HEK293T (cell line): ENCODE results near the gene CCDC102A.

Source experiments
- CTCF ChIA-PET: fragments of 350-600 bp; formaldehyde crosslinking; extraction: SDS; loops from one replicate; lab custom pipeline; 2021; ENCODE audit warnings: antibody characterized with exemption, inconsistent platforms; lab: Yijun Ruan, JAX
- POLR2A ChIA-PET: fragments of 350-600 bp; formaldehyde crosslinking; extraction: SDS; loops from one replicate; lab custom pipeline; 2020; ENCODE audit warnings: antibody characterized with exemption, inconsistent platforms; lab: Yijun Ruan, JAX
- DNase-seq: peaks from one replicate; pipeline ENCODE4 v3.0.0; 2012; ENCODE audit warnings: mixed read lengths; ENCODE audit errors: extremely low spot score
- ARNT ChIP-seq: fragments of 450-650 bp; IDR thresholded peaks from 2 replicates; pipeline ENCODE4 v1.6.1; 2017; ENCODE audit warnings: mild to moderate bottlenecking
- BHLHE40 ChIP-seq: fragments of 450-650 bp; IDR thresholded peaks from 2 replicates; pipeline ENCODE4 v1.6.1; 2016; ENCODE audit warnings: mild to moderate bottlenecking, moderate library complexity, borderline replicate concordance
- CTBP1 ChIP-seq: fragments of 450-650 bp; IDR thresholded peaks from 2 replicates; pipeline ENCODE4 v1.6.1; 2016; ENCODE audit warnings: borderline replicate concordance
- ELF4 ChIP-seq: fragments of 450-650 bp; IDR thresholded peaks from 2 replicates; pipeline ENCODE4 v1.6.1; 2017; ENCODE audit warnings: antibody characterized with exemption
- FOXA1 ChIP-seq: fragments of 450-650 bp; IDR thresholded peaks from 2 replicates; pipeline ENCODE4 v1.6.1; 2016; ENCODE audit warnings: mild to moderate bottlenecking
- FOXK2 ChIP-seq: fragments of 450-650 bp; IDR thresholded peaks from 2 replicates; pipeline ENCODE4 v1.6.1; 2016; ENCODE audit warnings: mild to moderate bottlenecking
- FOXM1 ChIP-seq: fragments of 450-650 bp; IDR thresholded peaks from 2 replicates; pipeline ENCODE4 v1.6.1; 2017; ENCODE audit warnings: mild to moderate bottlenecking, borderline replicate concordance
- HDGF ChIP-seq: fragments of 450-650 bp; IDR thresholded peaks from 2 replicates; pipeline ENCODE4 v1.6.1; 2017; ENCODE audit warnings: antibody characterized with exemption, borderline replicate concordance
- L3MBTL2 ChIP-seq: fragments of 450-650 bp; conservative IDR thresholded peaks from 2 replicates; pipeline ENCODE4 v1.6.1; 2016; ENCODE audit warnings: mild to moderate bottlenecking
- LEF1 ChIP-seq: fragments of 450-650 bp; IDR thresholded peaks from 2 replicates; pipeline ENCODE4 v1.6.1; 2017; ENCODE audit warnings: mild to moderate bottlenecking, borderline replicate concordance
- NFRKB ChIP-seq: fragments of 450-650 bp; IDR thresholded peaks from 2 replicates; pipeline ENCODE4 v1.6.1; 2016; ENCODE audit warnings: mild to moderate bottlenecking, moderate library complexity
- PKNOX1 ChIP-seq: fragments of 450-650 bp; IDR thresholded peaks from 2 replicates; pipeline ENCODE4 v1.6.1; 2016
- SP1 ChIP-seq: fragments of 450-650 bp; IDR thresholded peaks from 2 replicates; pipeline ENCODE4 v1.6.1; 2017
- SUZ12 ChIP-seq: fragments of 450-650 bp; IDR thresholded peaks from 2 replicates; pipeline ENCODE4 v1.6.1; 2016; ENCODE audit warnings: mild to moderate bottlenecking
- TARDBP ChIP-seq: fragments of 450-650 bp; IDR thresholded peaks from 2 replicates; pipeline ENCODE4 v1.6.1; 2016
- ZNF384 ChIP-seq: fragments of 450-650 bp; IDR thresholded peaks from 2 replicates; pipeline ENCODE4 v1.6.1; 2016

CCDC102A gene

GRCh38 chr16:57473176-57473840, 63.1 kb downstream of the CCDC102A start:
- TF ChIP-seq TARDBP (no peak), FOXM1 (no peak), FOXK2 (no peak), SP1 (no peak), SUZ12 (no peak), L3MBTL2 (no peak), BHLHE40 (no peak), PKNOX1 (no peak), ARNT (no peak), CTBP1 (no peak), ZNF384 (no peak)
- no peak for DNase-seq
- CTCF ChIA-PET: interaction anchor here (2.6 kb wide), 1 partner anchor 12 kb away, joined by 9 read pairs; the partner anchor contains the start of gene POLR2C
- POLR2A ChIA-PET: interaction anchor here (1.6 kb wide), 1 partner anchor 24 kb away, joined by 4 read pairs; no protein-coding TSS in a partner anchor

DNA sequence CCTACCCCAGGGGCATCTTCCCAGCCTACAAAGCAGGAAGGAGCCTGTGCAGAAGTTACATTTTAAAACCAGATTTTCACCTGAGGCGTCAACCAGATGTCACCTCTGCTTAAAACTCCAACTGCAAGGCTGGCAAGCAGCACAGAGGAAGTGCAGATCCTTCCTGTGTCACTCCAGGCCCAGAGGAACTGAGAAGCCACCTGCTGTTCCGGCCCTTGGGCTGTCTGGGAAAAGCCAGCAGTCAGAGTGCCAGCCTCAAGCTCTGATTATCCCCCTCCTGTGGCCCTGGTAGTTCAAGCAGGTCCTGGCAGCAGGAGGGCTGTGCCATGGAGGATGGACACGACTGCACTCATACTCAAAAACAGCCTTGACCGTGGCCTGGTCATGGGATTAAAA, 63.7 kb downstream of the CCDC102A start:
- no peak for DNase-seq

DNA sequence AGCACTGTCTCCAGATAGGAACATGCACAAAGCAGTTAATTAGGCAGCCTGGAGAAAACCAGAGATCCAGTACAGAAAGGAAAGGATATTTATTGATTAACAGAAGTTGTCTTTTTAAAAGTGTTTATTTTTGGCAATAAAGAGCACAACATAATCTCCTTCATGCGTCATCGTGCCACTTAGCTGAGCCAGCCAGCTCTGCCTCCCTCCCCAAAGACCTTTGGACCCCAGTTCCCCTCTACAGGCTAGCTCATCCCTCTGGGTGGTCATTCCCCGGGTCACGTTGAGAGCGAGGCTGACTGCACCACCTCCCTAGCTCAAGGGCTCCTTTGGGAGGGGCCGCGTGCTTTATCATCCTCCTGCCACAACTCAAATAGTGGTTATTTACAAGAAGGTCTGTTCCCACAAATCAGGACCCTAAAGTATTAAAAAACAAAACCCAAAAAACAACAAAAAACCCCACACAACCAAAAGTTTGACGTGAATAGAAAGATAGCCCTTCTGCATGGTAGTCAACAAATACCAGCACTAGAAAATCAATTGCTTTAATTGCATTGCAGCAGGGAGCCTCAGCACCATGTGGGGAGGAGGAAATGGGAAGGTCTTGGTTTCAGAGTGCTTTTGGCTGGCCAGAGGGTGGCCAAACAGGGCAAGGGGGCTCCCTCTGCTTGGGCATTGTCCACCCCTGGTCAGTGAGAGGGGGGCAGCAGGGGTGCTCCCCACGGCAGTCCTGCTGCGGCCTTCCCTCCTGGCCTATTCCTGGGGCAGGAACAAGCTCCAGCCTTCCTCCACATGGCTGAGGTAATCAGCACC, 64.3 kb downstream of the CCDC102A start:
- no peak for TF ChIP-seq SP1
- no peak for TF ChIP-seq BHLHE40
- no peak for TF ChIP-seq LEF1
- no peak for TF ChIP-seq TARDBP
- no peak for TF ChIP-seq ARNT
- no peak for TF ChIP-seq ZNF384
- no peak for TF ChIP-seq NFRKB
- no peak for TF ChIP-seq FOXM1
- no peak for TF ChIP-seq PKNOX1
- no peak for TF ChIP-seq CTBP1
- DNase-seq: no peak
- POLR2A ChIA-PET: interaction anchor here (1.7 to 2.0 kb wide), 2 partner anchors 9 to 25 kb away, joined by 5 to 7 read pairs; partner anchors contain the start of genes CIAPIN1, COQ9 and POLR2C
- CTCF ChIA-PET: interaction anchor here (1.1 kb wide), 1 partner anchor 48 kb away, joined by 4 read pairs; no protein-coding TSS in a partner anchor

More for the DNA sequence above, 63.7 kb downstream of the CCDC102A start:
- ChIA-PET POLR2A (interaction anchor here (1.6 to 2.0 kb wide), 3 partner anchors 10 to 26 kb away, joined by 4 to 7 read pairs (median 5); partner anchors contain the start of genes CIAPIN1, COQ9 and POLR2C), CTCF (interaction anchor here (1.1 to 2.6 kb wide), 2 partner anchors 11 to 47 kb away, joined by 4 to 9 read pairs; partner anchors contain the start of gene POLR2C)
- TF ChIP-seq L3MBTL2 (no peak), SUZ12 (no peak), ELF4 (no peak), ARNT (no peak), HDGF (no peak), TARDBP (no peak), FOXK2 (no peak), SP1 (no peak)

- DNase-seq: no peak
- CTCF ChIA-PET: interaction anchor here (1.1 kb wide), 1 partner anchor 49 kb away, joined by 4 read pairs; no protein-coding TSS in a partner anchor
- TF ChIP-seq LEF1 (no peak), FOXK2 (no peak), SUZ12 (no peak), BHLHE40 (no peak), CTBP1 (no peak), TARDBP (no peak), SP1 (no peak)
- POLR2A ChIA-PET: interaction anchor here (1.7 to 2.0 kb wide), 2 partner anchors 9 to 24 kb away, joined by 5 to 7 read pairs; partner anchors contain the start of genes CIAPIN1, COQ9 and POLR2C
Measured at GRCh38 chr16:57471209-57471608, 65.2 kb downstream of the CCDC102A start.

DNA sequence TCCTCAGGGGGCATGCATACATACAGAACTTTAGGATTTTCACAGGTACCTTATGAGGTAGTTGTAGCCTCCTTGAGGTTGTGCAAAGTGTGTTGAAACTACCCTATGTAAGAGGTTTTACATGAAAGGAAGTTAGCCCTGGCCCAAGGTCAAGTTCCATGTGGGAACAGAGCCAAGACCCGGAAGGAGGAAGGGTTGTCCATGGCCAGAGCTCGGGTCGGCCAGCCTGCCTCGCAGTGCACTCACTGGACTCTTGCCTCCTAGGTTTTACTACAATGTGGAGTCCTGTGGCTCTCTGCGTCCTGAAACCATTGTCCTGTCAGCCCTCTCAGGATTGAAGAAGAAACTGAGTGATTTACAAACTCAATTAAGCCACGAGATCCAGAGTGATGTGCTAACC, 65.7 kb downstream of the CCDC102A start:
- TF ChIP-seq ELF4: no peak
- no peak for TF ChIP-seq FOXK2
- TF ChIP-seq BHLHE40: no peak
- ChIA-PET CTCF (no interaction called here), POLR2A (interaction anchor here (1.7 to 2.0 kb wide), 2 partner anchors 8 to 24 kb away, joined by 5 to 7 read pairs; partner anchors contain the start of genes CIAPIN1, COQ9 and POLR2C)
- DNase-seq: no peak

GRCh38 chr16:57469917-57470470, 66.4 kb downstream of the CCDC102A start:
- DNase-seq: no peak
- CTCF ChIA-PET: no interaction called here
- POLR2A ChIA-PET: interaction anchor here (1.3 kb wide), 1 partner anchor 23 kb away, joined by 5 read pairs; the partner anchor contains the start of genes CIAPIN1 and COQ9
- TF ChIP-seq NFRKB (no peak), CTBP1 (no peak), ZNF384 (no peak), L3MBTL2 (no peak), FOXK2 (no peak)

GRCh38 chr16:57469046-57469445, 67.3 kb downstream of the CCDC102A start:
- ChIA-PET POLR2A (interaction anchor here (1.3 kb wide), 1 partner anchor 22 kb away, joined by 5 read pairs; the partner anchor contains the start of genes CIAPIN1 and COQ9), CTCF (no interaction called here)
- no peak for TF ChIP-seq ELF4
- TF ChIP-seq L3MBTL2: no peak
- no peak for TF ChIP-seq HDGF
- no peak for TF ChIP-seq TARDBP
- no peak for TF ChIP-seq ARNT
- no peak for TF ChIP-seq PKNOX1
- TF ChIP-seq SP1: no peak
- TF ChIP-seq LEF1: no peak
- no peak for TF ChIP-seq FOXM1
- no peak for TF ChIP-seq NFRKB
- TF ChIP-seq FOXA1: no peak
- TF ChIP-seq BHLHE40: no peak
- TF ChIP-seq CTBP1: no peak
- TF ChIP-seq ZNF384: no peak
- no peak for TF ChIP-seq SUZ12
- TF ChIP-seq FOXK2: no peak
- DNase-seq: no peak
